CD14-positive monocyte (primary cell): ENCODE data around the gene SLC13A4. TPM values are rescaled to one million over a fixed set of nuclear protein-coding genes. Genes with fewer than 3 reads are reported as not detected.
"Not testable (repeated sequence)": the region's sequence is repeated elsewhere in the genome, so short reads cannot be mapped to it uniquely, and the experiment has no call there.

ENCODE experiments used
- DNase-seq, 3 donors: peaks; one replicate each; pipeline ENCODE4 v3.0.0-alpha.2; 2011 to 2022
- H2AFZ ChIP-seq: 2 replicates; pipeline ENCODE4 v1.6.0; 2012; ENCODE audit warnings: mild to moderate bottlenecking, low read depth, low read length, inconsistent platforms; ENCODE audit not compliant: insufficient read depth, poor library complexity, severe bottlenecking
- H3K27ac ChIP-seq, 2 donors: 1 replicate in 1 of 2; 2 replicates in 1 of 2; pipeline ENCODE4 v1.5.1; 2012 to 2013; ENCODE audit warnings: low read length in 2 of 2, control low read depth in 1 of 2, inconsistent platforms in 1 of 2, low read depth in 1 of 2, mild to moderate bottlenecking in 1 of 2
- H3K27me3 ChIP-seq, 2 donors: one replicate each; pipeline versions ENCODE4 v1.6.0 to v1.6.1; 2011 to 2013; ENCODE audit warnings: low read length in 2 of 2; ENCODE audit not compliant: control insufficient read depth in 2 of 2, insufficient read depth in 2 of 2
- H3K36me3 ChIP-seq, 2 donors: replicated peaks in 1 of 2; 1 replicate in 1 of 2; 2 replicates in 1 of 2; pipeline versions ENCODE4 v1.5.1 to v1.6.1; 2012 to 2013; ENCODE audit warnings: low read length in 2 of 2, control low read depth in 1 of 2, inconsistent platforms in 1 of 2, mild to moderate bottlenecking in 1 of 2; ENCODE audit not compliant: insufficient read depth in 2 of 2, control insufficient read depth in 1 of 2
- H3K4me1 ChIP-seq, 2 donors: 1 replicate in 1 of 2; 2 replicates in 1 of 2; pipeline versions ENCODE4 v1.5.1 to v1.6.1; 2012 to 2013; ENCODE audit warnings: low read length in 2 of 2, control low read depth in 1 of 2, inconsistent platforms in 1 of 2, mild to moderate bottlenecking in 1 of 2, moderate library complexity in 1 of 2; ENCODE audit not compliant: insufficient read depth in 2 of 2, control insufficient read depth in 1 of 2
- H3K4me2 ChIP-seq: replicated peaks from 2 replicates; pipeline ENCODE3; 2012; ENCODE audit warnings: low read length, moderate library complexity, mild to moderate bottlenecking; ENCODE audit not compliant: poor library complexity, severe bottlenecking; ENCODE audit errors: extremely low read depth
- H3K4me3 ChIP-seq, 3 experiments: fragments of 200-600 bp in 1 of 3; sonication (generic) in 1 of 3; replicated peaks in 1 of 3; 1 replicate in 2 of 3; 2 replicates in 1 of 3; pipeline ENCODE4 v1.5.1; 2011 to 2013; ENCODE audit warnings: low read length in 3 of 3, mild to moderate bottlenecking in 3 of 3, control low read depth in 2 of 3, low read depth in 2 of 3, inconsistent platforms in 1 of 3, moderate library complexity in 1 of 3
- H3K79me2 ChIP-seq: 2 replicates; pipeline ENCODE4 v1.6.0; 2012; ENCODE audit warnings: mild to moderate bottlenecking, control low read depth, inconsistent platforms, low read length, moderate library complexity; ENCODE audit not compliant: insufficient read depth
- H3K9ac ChIP-seq: 2 replicates; pipeline ENCODE4 v1.6.0; 2017; ENCODE audit warnings: low read length, mild to moderate bottlenecking; ENCODE audit not compliant: insufficient read depth, poor library complexity, severe bottlenecking
- H3K9me3 ChIP-seq, 2 donors: replicated peaks in 1 of 2; 1 replicate in 1 of 2; 2 replicates in 1 of 2; pipeline versions ENCODE4 v1.5.1 to v1.6.1; 2012 to 2013; ENCODE audit warnings: low read length in 2 of 2, control low read depth in 1 of 2; ENCODE audit not compliant: control insufficient read depth in 1 of 2, insufficient read depth in 1 of 2
- H4K20me1 ChIP-seq: 2 replicates; pipeline ENCODE4 v1.6.0; 2012; ENCODE audit warnings: mild to moderate bottlenecking, low read length, control low read depth, moderate library complexity; ENCODE audit not compliant: insufficient read depth
- H3K27ac Mint-ChIP-seq, 7 donors: one replicate each; pipeline ENCODE4 v1.8.0; 2020; ENCODE audit warnings: mild to moderate bottlenecking in 7 of 7, mixed read lengths in 7 of 7, moderate library complexity in 6 of 7, inconsistent platforms in 2 of 7
- H3K27me3 Mint-ChIP-seq, 3 donors: one replicate each; pipeline ENCODE4 v1.8.0; 2021 to 2022; ENCODE audit warnings: low read depth in 3 of 3, mild to moderate bottlenecking in 3 of 3, mixed read lengths in 3 of 3, moderate library complexity in 3 of 3, inconsistent platforms in 1 of 3
- H3K36me3 Mint-ChIP-seq, 2 donors: one replicate each; pipeline ENCODE4 v1.8.0; 2020; ENCODE audit warnings: mixed read lengths in 2 of 2, inconsistent platforms in 1 of 2, mild to moderate bottlenecking in 1 of 2
- H3K4me1 Mint-ChIP-seq: one replicate; pipeline ENCODE4 v1.8.0; 2020; ENCODE audit warnings: mild to moderate bottlenecking, mixed read lengths
- H3K4me3 Mint-ChIP-seq, 2 donors: one replicate each; pipeline ENCODE4 v1.8.0; 2020; ENCODE audit warnings: mild to moderate bottlenecking in 2 of 2, mixed read lengths in 2 of 2, moderate library complexity in 1 of 2
- H3K9me3 Mint-ChIP-seq, 7 donors: one replicate each; pipeline ENCODE4 v1.8.0; 2020 to 2022; ENCODE audit warnings: mixed read lengths in 7 of 7, mild to moderate bottlenecking in 6 of 7, moderate library complexity in 6 of 7, inconsistent platforms in 2 of 7
- CTCF ChIP-seq: fragments of 200-600 bp; IDR thresholded peaks from one replicate; pipeline ENCODE4 v1.8.0; 2022; ENCODE audit warnings: antibody characterized with exemption, mild to moderate bottlenecking
- WGBS: methylation state at CpG from one replicate; pipeline ENCODE4 v1.1.5; 2013; ENCODE audit warnings: missing lambda C conversion rate; ENCODE audit not compliant: insufficient coverage; 5-methylcytosine and 5-hydroxymethylcytosine counted together
- intact Hi-C, 2 donors: fragments of 100-400 bp; cut with micrococcal nuclease; formaldehyde crosslinking; loops; one replicate each; pipeline versions ENCODE4 v1.15.0 to v1.15.1; 2023
- polyA minus RNA-seq: library from RNA; depleted of rRNA, polyadenylated mRNA; stranded (reverse); fragments of >200 nt; gene quantifications from 2 replicates; pipeline ENCODE4 v1.2.3, GENCODE V29; 2012
- polyA plus RNA-seq, 3 donors: library from polyadenylated mRNA; depleted of rRNA in 1 of 3; unstranded in 2 of 3; stranded (reverse) in 1 of 3; fragments of 300-500 nt in 2 of 3; fragments of >200 nt in 1 of 3; fragmentation: Illumina TruSeq in 2 of 3; gene quantifications; 1 replicate in 2 of 3; 2 replicates in 1 of 3; pipeline ENCODE4 v1.2.3, GENCODE V29; 2012 to 2021
- total RNA-seq, 12 experiments: library from RNA in 1 of 12; stranded (reverse) in 1 of 12; fragments of 120-200 nt in 1 of 12; gene quantifications; one replicate each; pipeline ENCODE4 v1.2.4 and lab custom pipeline; 2013 to 2026; ENCODE audit warnings: mixed read lengths in 6 of 12, inconsistent platforms in 1 of 12

The SLC13A4 gene
- total RNA-seq (2013) = not detected
- polyA plus RNA-seq (not detected), polyA minus RNA-seq (not detected in 2 replicates), total RNA-seq (lab: John Stamatoyannopoulos, UW) (0 to 1.8 (median 0.05) reads per million in 11 experiments)

- DNase-seq = no peak
- no peak for TF ChIP-seq CTCF
- Histone ChIP-seq H3K36me3 (no peaks in the 10 kb centered on the region), H4K20me1 (no peaks in the 10 kb centered on the region), H2AFZ (no peak within 1 kb of the TSS), H3K27ac (no peak within 1 kb of the TSS), H3K4me3 (no peak within 1 kb of the TSS), H3K79me2 (no peaks in the 10 kb centered on the region), H3K4me1 (no peaks in the 10 kb centered on the region), H3K27me3 (no peaks in the 10 kb centered on the region), H3K4me2 (no peak within 1 kb of the TSS), H3K9ac (no peak within 1 kb of the TSS), H3K9me3 (no peaks in the 10 kb centered on the region)
- H3K36me3 Mint-ChIP-seq = no peaks in the 10 kb centered on the region
- intact Hi-C loops = no loop called here
- no peaks in the 10 kb centered on the region for H3K9me3 Mint-ChIP-seq
- H3K27me3 Mint-ChIP-seq = peaks cover 0 to 3% (median 3%) of the 10 kb centered on the region in 3 donors
- H3K27ac Mint-ChIP-seq = no peak within 1 kb of the TSS
- no peak within 1 kb of the TSS for H3K4me3 Mint-ChIP-seq
- no peaks in the 10 kb centered on the region for H3K4me1 Mint-ChIP-seq
- WGBS = 94% methylated on average over 10 of the region's 11 CpGs
These were observed at the start of gene SLC13A4 for GRCh38 chr7:135728136-135728669. SLC13A4 (minus strand) TSS chr7:135728186; CDS start chr7:135727496, 690 bp downstream.

- H3K27ac Mint-ChIP-seq, intact Hi-C loops, H3K4me3 Mint-ChIP-seq, H3K79me2 ChIP-seq, H3K4me2 ChIP-seq, H3K4me1 Mint-ChIP-seq, H3K9ac ChIP-seq, DNase-seq, H3K36me3 Mint-ChIP-seq, H3K27ac ChIP-seq, H3K36me3 ChIP-seq, H2AFZ ChIP-seq, H3K27me3 ChIP-seq, H3K4me3 ChIP-seq, H3K9me3 Mint-ChIP-seq, H3K9me3 ChIP-seq, H4K20me1 ChIP-seq, H3K4me1 ChIP-seq, H3K27me3 Mint-ChIP-seq: not testable (repeated sequence)
- WGBS = 97% methylated on average over 4 of the region's 8 CpGs
These were observed 47.9 kb upstream of the SLC13A4 start for GRCh38 chr7:135775915-135776314.
